Thoracic aorta endothelial cell (primary cell): Measurements from ENCODE around the gene TMEM273. TPM values are rescaled to one million over a fixed set of nuclear protein-coding genes. Genes with fewer than 3 reads are reported as not detected.

Source experiments
- total RNA-seq: library from RNA; depleted of rRNA; stranded (reverse); fragments of >200 nt; gene quantifications from 2 replicates; pipeline ENCODE4 v1.2.3, GENCODE V29; 2012

Gene TMEM273
- 4.7 and 4.8 TPM in 2 replicates for total RNA-seq

GRCh38 chr10:49187950-49188761, at the start of gene TMEM273:
Gene TMEM273 (minus strand): TSS chr10:49188391. CDS start chr10:49188336, 55 bp downstream.

GRCh38 chr10:49133706-49134248, 54.4 kb downstream of the TMEM273 start, which contains the start of gene FAM170B:
Gene FAM170B (minus strand): TSS chr10:49134021. CDS start chr10:49133918, 103 bp downstream.

GRCh38 chr10:49115015-49115795, 73.0 kb downstream of the TMEM273 start, which contains the start of gene VSTM4:
Gene VSTM4 (minus strand): TSS chr10:49115522. CDS start chr10:49115485, 37 bp downstream.

Other genes starting within 250 kb of the TMEM273 start
- not detected in 2 replicates for gene LRRC18, start 248.6 kb downstream of the TMEM273 start, total RNA-seq
- 0.27 and 1.1 TPM in 2 replicates for gene VSTM4, start 72.9 kb downstream of the TMEM273 start, total RNA-seq
- gene FAM170B, start 54.4 kb downstream of the TMEM273 start, total RNA-seq, result not detected in 2 replicates
- gene C10orf71, start 110.8 kb upstream of the TMEM273 start, total RNA-seq, result not detected in 2 replicates
- gene DRGX, start 207.7 kb upstream of the TMEM273 start, total RNA-seq, result not detected in 2 replicates